ENCODE measurements around the gene IFNAR2.

The IFNAR2 gene

DNA sequence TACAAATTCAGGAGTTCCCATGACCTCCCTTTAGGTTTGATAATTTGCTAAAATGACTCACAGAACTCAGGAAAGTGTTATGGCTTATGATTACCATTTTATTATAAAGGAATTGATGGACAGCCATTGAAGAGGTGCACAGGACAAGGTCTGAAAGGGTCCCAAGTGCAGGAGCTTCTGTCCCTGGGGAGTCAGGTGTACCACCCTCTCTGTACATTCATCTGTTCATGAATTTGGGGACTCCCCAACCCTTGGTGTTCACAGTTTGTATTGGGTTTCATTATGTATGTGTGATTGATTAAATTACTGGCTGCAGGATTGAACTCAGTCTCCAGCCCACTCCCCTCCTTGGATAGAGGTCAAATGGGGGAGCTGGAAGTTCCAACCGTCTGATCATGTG lies 25.7 kb downstream of the IFNAR2 start:
- no peaks in the 10 kb centered on the region for H3K27me3 ChIP-seq (replicated peaks in 2 of 5; ENCODE audit: control insufficient read depth in 4 of 5, insufficient read depth in 5 of 5, low read length in 4 of 5)
- CTCF ChIA-PET, result interaction anchor here (1.0 kb wide), 1 partner anchor 315 kb away, joined by 3 read pairs; no protein-coding TSS in a partner anchor
- no peak overlapping the region for H3K4me3 ChIP-seq (ENCODE audit: control insufficient read depth in 1 of 7, extremely low read depth in 1 of 7, insufficient read depth in 4 of 7, low read depth in 2 of 7, low read length in 6 of 7)
- H3K9me3 ChIP-seq (ENCODE audit: control extremely low read depth in 1 of 5, control insufficient read depth in 4 of 5, insufficient read depth in 2 of 5, low read depth in 1 of 5, low read length in 4 of 5), result peaks cover 0 to 5% (median 0%) of the 10 kb centered on the region in 5 experiments
- no peak for DNase-seq
- H3K36me3 ChIP-seq (ENCODE audit: control insufficient read depth in 4 of 4, insufficient read depth in 4 of 4, low read length in 3 of 4), result peaks cover 33 to 86% (median 66%) of the 10 kb centered on the region in 4 experiments
- H3K27ac ChIP-seq (ENCODE audit: insufficient read depth in 1 of 2, low read depth in 1 of 2, low read length in 2 of 2, poor library complexity in 1 of 2, severe bottlenecking in 2 of 2), result no peak overlapping the region
- peaks cover 0 to 12% (median 5%) of the 10 kb centered on the region in 4 experiments for H3K4me1 ChIP-seq (ENCODE audit: control extremely low read depth in 1 of 4, control insufficient read depth in 4 of 4, insufficient read depth in 4 of 4, low read length in 3 of 4)
- POLR2A ChIA-PET, result no interaction called here
- WGBS (ENCODE audit: insufficient coverage), result no CpG with 5 or more reads among the region's 1 CpG

DNA sequence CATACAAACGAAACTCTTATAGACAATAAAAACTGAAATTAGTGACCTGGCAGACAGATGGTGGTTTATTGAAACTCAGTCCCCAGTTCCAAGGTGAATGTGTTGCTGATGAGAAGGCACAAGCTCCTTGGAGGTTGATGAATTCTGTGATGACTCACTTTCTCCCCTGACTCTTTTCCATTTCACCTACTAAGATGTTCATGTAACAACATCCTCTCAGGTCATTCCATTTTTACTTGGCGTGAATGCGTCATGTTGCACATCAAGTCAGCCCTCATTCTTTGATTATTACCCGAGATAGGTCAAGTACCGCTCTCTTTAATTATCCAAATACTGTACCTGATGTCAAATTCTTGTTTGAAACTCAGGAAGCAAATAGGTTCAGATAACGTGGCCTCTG lies 26.3 kb downstream of the IFNAR2 start:
- Histone ChIP-seq H3K27ac (ENCODE audit: insufficient read depth in 1 of 2, low read depth in 1 of 2, low read length in 2 of 2, poor library complexity in 1 of 2, severe bottlenecking in 2 of 2) (no peak overlapping the region), H3K9me3 (ENCODE audit: control extremely low read depth in 1 of 5, control insufficient read depth in 4 of 5, insufficient read depth in 2 of 5, low read depth in 1 of 5, low read length in 4 of 5) (peaks cover 0 to 5% (median 0%) of the 10 kb centered on the region in 5 experiments), H3K27me3 (replicated peaks in 2 of 5; ENCODE audit: control insufficient read depth in 4 of 5, insufficient read depth in 5 of 5, low read length in 4 of 5) (no peaks in the 10 kb centered on the region), H3K36me3 (ENCODE audit: control insufficient read depth in 4 of 4, insufficient read depth in 4 of 4, low read length in 3 of 4) (peaks cover 29 to 81% (median 61%) of the 10 kb centered on the region in 4 experiments), H3K4me1 (ENCODE audit: control extremely low read depth in 1 of 4, control insufficient read depth in 4 of 4, insufficient read depth in 4 of 4, low read length in 3 of 4) (peaks cover 0 to 12% (median 7%) of the 10 kb centered on the region in 4 experiments), H3K4me3 (ENCODE audit: control insufficient read depth in 1 of 7, extremely low read depth in 1 of 7, insufficient read depth in 4 of 7, low read depth in 2 of 7, low read length in 6 of 7) (no peak overlapping the region)
- no peak for DNase-seq
- 88% methylated on average over 5 of the region's 6 CpGs for WGBS (ENCODE audit: insufficient coverage)
- POLR2A ChIA-PET, result interaction anchor here (0.6 kb wide), 1 partner anchor 10 kb away, joined by 4 read pairs; the partner anchor contains the start of gene IL10RB
- CTCF ChIA-PET, result interaction anchor here (1.0 to 2.6 kb wide), 3 partner anchors 9 to 316 kb away, joined by 3 to 6 read pairs (median 3); no protein-coding TSS in a partner anchor

DNA sequence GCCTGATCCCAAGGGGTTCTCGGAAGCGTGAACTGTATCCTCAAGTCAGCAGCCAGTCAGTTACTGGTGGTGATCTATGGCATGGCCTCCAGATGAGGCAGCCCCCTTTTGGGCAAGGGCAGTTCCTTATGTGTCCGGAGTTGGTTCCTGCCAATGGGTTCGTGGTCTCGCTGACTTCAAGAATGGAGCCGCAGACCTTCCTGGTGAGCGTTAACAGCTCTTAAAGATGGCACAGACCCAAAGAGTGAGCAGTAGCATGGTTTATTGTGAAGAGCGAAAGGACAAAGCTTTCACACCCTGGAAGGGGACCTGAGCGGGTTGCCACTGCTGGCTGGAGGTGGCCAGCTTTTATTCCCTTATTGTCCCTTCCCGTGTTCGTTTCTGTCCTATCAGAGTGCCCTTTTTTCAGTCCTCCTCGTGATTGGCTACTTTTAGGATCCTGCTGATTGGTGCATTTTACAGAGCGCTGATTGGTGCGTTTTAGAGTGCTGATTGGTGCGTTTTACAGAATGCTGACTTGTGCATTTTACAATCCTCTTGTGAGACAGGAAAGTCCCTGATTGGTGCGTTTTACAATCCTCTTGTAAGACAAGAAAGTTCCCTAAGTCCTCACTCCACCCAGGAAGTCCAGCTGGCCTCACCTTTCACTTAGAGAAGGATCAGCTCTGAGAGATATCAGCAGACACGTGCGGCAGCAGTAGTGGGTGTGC lies 27.5 kb downstream of the IFNAR2 start:
- peaks cover 0 to 5% (median 0%) of the 10 kb centered on the region in 5 experiments for H3K9me3 ChIP-seq (ENCODE audit: control extremely low read depth in 1 of 5, control insufficient read depth in 4 of 5, insufficient read depth in 2 of 5, low read depth in 1 of 5, low read length in 4 of 5)
- H3K4me1 ChIP-seq (ENCODE audit: control extremely low read depth in 1 of 4, control insufficient read depth in 4 of 4, insufficient read depth in 4 of 4, low read length in 3 of 4), result peaks cover 0 to 23% (median 12%) of the 10 kb centered on the region in 4 experiments
- H3K27ac ChIP-seq (ENCODE audit: insufficient read depth in 1 of 2, low read depth in 1 of 2, low read length in 2 of 2, poor library complexity in 1 of 2, severe bottlenecking in 2 of 2), result no peak overlapping the region
- H3K36me3 ChIP-seq (ENCODE audit: control insufficient read depth in 4 of 4, insufficient read depth in 4 of 4, low read length in 3 of 4), result peaks cover 24 to 71% (median 55%) of the 10 kb centered on the region in 4 experiments
- peak overlapping the region in 1 of 7 experiments; percentile 11 for H3K4me3 ChIP-seq (ENCODE audit: control insufficient read depth in 1 of 7, extremely low read depth in 1 of 7, insufficient read depth in 4 of 7, low read depth in 2 of 7, low read length in 6 of 7)
- H3K27me3 ChIP-seq (replicated peaks in 2 of 5; ENCODE audit: control insufficient read depth in 4 of 5, insufficient read depth in 5 of 5, low read length in 4 of 5), result no peaks in the 10 kb centered on the region
- POLR2A ChIA-PET, result no interaction called here
- CTCF ChIA-PET, result interaction anchor here (0.7 to 2.6 kb wide), 4 partner anchors 8 to 53 kb away, joined by 3 to 6 read pairs (median 3); no protein-coding TSS in a partner anchor
- 77% methylated on average over 14 of the region's 18 CpGs for WGBS (ENCODE audit: insufficient coverage)
- DNase-seq, result peak in 1 of 3 donors; percentile 64

DNA sequence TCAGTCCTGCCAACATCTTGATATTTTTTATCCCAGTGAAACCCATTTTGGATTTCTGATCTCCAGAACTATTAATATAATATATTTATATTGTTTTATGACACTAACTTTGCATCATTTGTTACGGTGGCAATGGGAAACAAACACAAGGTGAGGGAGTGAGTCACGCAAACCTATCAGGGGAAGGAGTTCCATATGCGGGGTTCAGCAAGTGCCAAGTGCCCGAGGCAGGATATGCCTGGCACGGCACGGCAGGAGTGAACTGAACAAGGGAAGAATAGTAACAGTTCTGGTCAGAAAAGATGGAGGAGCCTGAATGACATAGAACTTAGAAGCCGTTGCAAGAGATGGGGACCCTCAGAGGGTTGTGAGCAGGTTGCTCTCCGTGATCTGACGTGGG lies 28.7 kb downstream of the IFNAR2 start:
- Histone ChIP-seq H3K4me3 (ENCODE audit: control insufficient read depth in 1 of 7, extremely low read depth in 1 of 7, insufficient read depth in 4 of 7, low read depth in 2 of 7, low read length in 6 of 7) (no peak overlapping the region), H3K4me1 (ENCODE audit: control extremely low read depth in 1 of 4, control insufficient read depth in 4 of 4, insufficient read depth in 4 of 4, low read length in 3 of 4) (peaks cover 0 to 26% (median 13%) of the 10 kb centered on the region in 4 experiments), H3K27ac (ENCODE audit: insufficient read depth in 1 of 2, low read depth in 1 of 2, low read length in 2 of 2, poor library complexity in 1 of 2, severe bottlenecking in 2 of 2) (no peak overlapping the region), H3K27me3 (replicated peaks in 2 of 5; ENCODE audit: control insufficient read depth in 4 of 5, insufficient read depth in 5 of 5, low read length in 4 of 5) (no peaks in the 10 kb centered on the region), H3K36me3 (ENCODE audit: control insufficient read depth in 4 of 4, insufficient read depth in 4 of 4, low read length in 3 of 4) (peaks cover 21 to 70% (median 56%) of the 10 kb centered on the region in 4 experiments), H3K9me3 (ENCODE audit: control extremely low read depth in 1 of 5, control insufficient read depth in 4 of 5, insufficient read depth in 2 of 5, low read depth in 1 of 5, low read length in 4 of 5) (peaks cover 0 to 5% (median 0%) of the 10 kb centered on the region in 5 experiments)
- POLR2A ChIA-PET, result no interaction called here
- DNase-seq, result no peak
- WGBS (ENCODE audit: insufficient coverage), result 98% methylated on average over 9 of the region's 9 CpGs
- CTCF ChIA-PET, result interaction anchor here (0.6 to 2.6 kb wide), 4 partner anchors 9 to 314 kb away, joined by 3 to 6 read pairs (median 3); no protein-coding TSS in a partner anchor

DNA sequence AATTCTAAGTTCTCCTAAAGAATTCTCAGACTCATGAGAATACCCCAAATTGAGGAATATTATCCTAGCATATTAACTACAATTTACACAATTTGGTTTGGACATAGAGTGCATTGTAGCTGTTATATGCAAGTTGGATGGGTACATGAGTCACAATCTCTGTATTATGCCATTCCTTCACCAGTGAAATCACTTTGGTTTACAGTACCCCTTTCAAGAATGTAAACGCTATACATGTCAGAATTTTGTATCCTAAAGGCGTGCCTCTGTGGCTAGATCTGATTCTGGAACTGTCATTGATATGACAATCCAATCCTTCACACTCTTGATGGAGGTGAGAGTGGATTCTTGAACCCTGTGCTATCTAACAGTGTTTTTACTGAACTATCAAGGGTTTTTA lies 29.7 kb downstream of the IFNAR2 start:
- ChIA-PET CTCF (interaction anchor here (1.1 kb wide), 1 partner anchor 11 kb away, joined by 3 read pairs; no protein-coding TSS in a partner anchor), POLR2A (no interaction called here)
- Histone ChIP-seq H3K4me1 (ENCODE audit: control extremely low read depth in 1 of 4, control insufficient read depth in 4 of 4, insufficient read depth in 4 of 4, low read length in 3 of 4) (peaks cover 0 to 28% (median 13%) of the 10 kb centered on the region in 4 experiments), H3K27ac (ENCODE audit: insufficient read depth in 1 of 2, low read depth in 1 of 2, low read length in 2 of 2, poor library complexity in 1 of 2, severe bottlenecking in 2 of 2) (no peak overlapping the region), H3K36me3 (ENCODE audit: control insufficient read depth in 4 of 4, insufficient read depth in 4 of 4, low read length in 3 of 4) (peaks cover 25 to 67% (median 51%) of the 10 kb centered on the region in 4 experiments), H3K27me3 (replicated peaks in 2 of 5; ENCODE audit: control insufficient read depth in 4 of 5, insufficient read depth in 5 of 5, low read length in 4 of 5) (no peaks in the 10 kb centered on the region), H3K9me3 (ENCODE audit: control extremely low read depth in 1 of 5, control insufficient read depth in 4 of 5, insufficient read depth in 2 of 5, low read depth in 1 of 5, low read length in 4 of 5) (peaks cover 0 to 5% (median 0%) of the 10 kb centered on the region in 5 experiments), H3K4me3 (ENCODE audit: control insufficient read depth in 1 of 7, extremely low read depth in 1 of 7, insufficient read depth in 4 of 7, low read depth in 2 of 7, low read length in 6 of 7) (no peak overlapping the region)
- no peak for DNase-seq
- no CpG with 5 or more reads among the region's 2 CpGs for WGBS (ENCODE audit: insufficient coverage)

DNA sequence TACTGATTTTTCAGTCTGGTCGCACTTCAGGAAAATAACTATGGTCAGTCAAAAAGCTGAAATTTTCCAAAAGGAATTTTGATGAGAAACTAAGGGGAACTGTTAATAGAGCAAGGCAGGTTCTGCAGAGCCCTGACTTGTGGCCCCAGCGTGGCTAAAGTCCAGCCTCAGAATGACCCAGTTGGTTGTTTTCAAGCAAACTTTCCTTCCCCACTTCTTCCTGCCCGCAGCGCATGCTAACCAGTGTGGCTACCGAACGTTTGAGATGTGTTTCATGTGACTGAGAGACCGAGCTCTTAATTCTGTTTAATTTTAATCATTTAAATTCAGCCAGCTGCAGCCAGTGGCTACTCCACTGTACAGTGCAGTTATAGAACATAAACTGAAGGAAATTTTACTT lies 30.3 kb downstream of the IFNAR2 start:
- ChIA-PET POLR2A (no interaction called here), CTCF (interaction anchor here (1.0 kb wide), 1 partner anchor 9 kb away, joined by 3 read pairs; no protein-coding TSS in a partner anchor)
- Histone ChIP-seq H3K9me3 (ENCODE audit: control extremely low read depth in 1 of 5, control insufficient read depth in 4 of 5, insufficient read depth in 2 of 5, low read depth in 1 of 5, low read length in 4 of 5) (peaks cover 0 to 5% (median 0%) of the 10 kb centered on the region in 5 experiments), H3K4me1 (ENCODE audit: control extremely low read depth in 1 of 4, control insufficient read depth in 4 of 4, insufficient read depth in 4 of 4, low read length in 3 of 4) (peaks cover 0 to 33% (median 17%) of the 10 kb centered on the region in 4 experiments), H3K36me3 (ENCODE audit: control insufficient read depth in 4 of 4, insufficient read depth in 4 of 4, low read length in 3 of 4) (peaks cover 25 to 67% (median 48%) of the 10 kb centered on the region in 4 experiments), H3K4me3 (ENCODE audit: control insufficient read depth in 1 of 7, extremely low read depth in 1 of 7, insufficient read depth in 4 of 7, low read depth in 2 of 7, low read length in 6 of 7) (no peak overlapping the region), H3K27ac (ENCODE audit: insufficient read depth in 1 of 2, low read depth in 1 of 2, low read length in 2 of 2, poor library complexity in 1 of 2, severe bottlenecking in 2 of 2) (no peak overlapping the region), H3K27me3 (replicated peaks in 2 of 5; ENCODE audit: control insufficient read depth in 4 of 5, insufficient read depth in 5 of 5, low read length in 4 of 5) (no peaks in the 10 kb centered on the region)
- no peak for DNase-seq
- WGBS (ENCODE audit: insufficient coverage), result 69% methylated on average over 2 of the region's 7 CpGs

DNA sequence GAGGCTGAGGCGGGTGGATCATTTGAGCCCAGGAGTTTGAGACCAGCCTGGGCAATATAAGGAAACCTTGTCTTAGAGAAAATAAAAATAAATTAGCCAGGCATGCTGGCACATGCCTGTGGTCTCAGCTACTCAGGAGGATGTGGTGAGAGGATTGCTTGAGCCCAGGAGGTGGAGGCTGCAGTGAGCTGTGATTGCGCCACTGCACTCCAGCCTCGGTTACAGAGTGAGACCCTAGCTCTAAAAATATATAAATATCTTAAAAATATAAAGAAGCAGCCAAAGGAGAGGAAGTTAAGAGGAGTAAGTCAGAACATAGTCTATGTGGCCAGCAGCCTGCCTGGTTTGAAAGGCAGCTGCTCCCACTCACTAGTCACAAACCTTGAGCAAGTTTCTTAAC lies 31.9 kb downstream of the IFNAR2 start:
- Histone ChIP-seq H3K4me3 (ENCODE audit: control insufficient read depth in 1 of 7, extremely low read depth in 1 of 7, insufficient read depth in 4 of 7, low read depth in 2 of 7, low read length in 6 of 7) (no peak overlapping the region), H3K4me1 (ENCODE audit: control extremely low read depth in 1 of 4, control insufficient read depth in 4 of 4, insufficient read depth in 4 of 4, low read length in 3 of 4) (peaks cover 7 to 45% (median 27%) of the 10 kb centered on the region in 4 experiments), H3K9me3 (ENCODE audit: control extremely low read depth in 1 of 5, control insufficient read depth in 4 of 5, insufficient read depth in 2 of 5, low read depth in 1 of 5, low read length in 4 of 5) (peaks cover 0 to 5% (median 0%) of the 10 kb centered on the region in 5 experiments), H3K27me3 (replicated peaks in 2 of 5; ENCODE audit: control insufficient read depth in 4 of 5, insufficient read depth in 5 of 5, low read length in 4 of 5) (no peaks in the 10 kb centered on the region), H3K27ac (ENCODE audit: insufficient read depth in 1 of 2, low read depth in 1 of 2, low read length in 2 of 2, poor library complexity in 1 of 2, severe bottlenecking in 2 of 2) (no peak overlapping the region), H3K36me3 (ENCODE audit: control insufficient read depth in 4 of 4, insufficient read depth in 4 of 4, low read length in 3 of 4) (peaks cover 20 to 51% (median 38%) of the 10 kb centered on the region in 4 experiments)
- peak in 2 of 3 donors; percentile 78 to 82 for DNase-seq
- ChIA-PET POLR2A (no interaction called here), CTCF (interaction anchor here (0.6 to 1.9 kb wide), 5 partner anchors 11 to 251 kb away, joined by 3 to 5 read pairs (median 4); partner anchors contain the start of gene IFNAR1)
- no CpG with 5 or more reads among the region's 3 CpGs for WGBS (ENCODE audit: insufficient coverage)

All from common myeloid progenitor, CD34-positive (primary cell).